H9 (cell line): ENCODE measurements around the gene OR7C1. TPM values are rescaled to one million over a fixed set of nuclear protein-coding genes. Genes with fewer than 3 reads are reported as not detected.

ENCODE experiments used
- DNase-seq: peaks from one replicate; pipeline ENCODE4 v3.0.0-alpha.2; 2017
- H2AFZ ChIP-seq: one replicate; pipeline ENCODE4 v1.6.1; 2013; ENCODE audit warnings: mild to moderate bottlenecking, low read length, control low read depth, moderate library complexity
- H2AK5ac ChIP-seq: 2 replicates; pipeline ENCODE4 v1.6.1; 2013; ENCODE audit warnings: low read length, control low read depth, mixed read lengths; ENCODE audit not compliant: insufficient read length
- H2BK120ac ChIP-seq: one replicate; pipeline ENCODE4 v1.6.1; 2013; ENCODE audit warnings: low read depth, mild to moderate bottlenecking, low read length, control low read depth, inconsistent platforms; ENCODE audit not compliant: poor library complexity, severe bottlenecking
- H2BK12ac ChIP-seq: 2 replicates; pipeline ENCODE4 v1.6.1; 2013; ENCODE audit warnings: low read length, control low read depth, mixed read lengths, low read depth; ENCODE audit not compliant: insufficient read length
- H2BK15ac ChIP-seq: 2 replicates; pipeline ENCODE4 v1.6.1; 2013; ENCODE audit warnings: low read depth, low read length, control low read depth
- H2BK20ac ChIP-seq: one replicate; pipeline ENCODE4 v1.6.1; 2013; ENCODE audit warnings: low read depth, mild to moderate bottlenecking, low read length, control low read depth, inconsistent platforms; ENCODE audit not compliant: poor library complexity, severe bottlenecking
- H2BK5ac ChIP-seq: 2 replicates; pipeline ENCODE4 v1.6.1; 2013; ENCODE audit warnings: low read length, control low read depth, mixed read lengths; ENCODE audit not compliant: insufficient read length
- H3K14ac ChIP-seq: 2 replicates; pipeline ENCODE4 v1.6.1; 2013; ENCODE audit warnings: low read length, control low read depth; ENCODE audit not compliant: insufficient read depth
- H3K18ac ChIP-seq: 2 replicates; pipeline ENCODE4 v1.6.1; 2013; ENCODE audit warnings: low read depth, mild to moderate bottlenecking, mixed read lengths, low read length, control low read depth; ENCODE audit not compliant: insufficient read length
- H3K23ac ChIP-seq: 2 replicates; pipeline ENCODE4 v1.6.1; 2013; ENCODE audit warnings: low read length, control low read depth, mixed read lengths, low read depth; ENCODE audit not compliant: insufficient read length
- H3K23me2 ChIP-seq: 2 replicates; pipeline ENCODE4 v1.6.1; 2013; ENCODE audit warnings: low read depth, mild to moderate bottlenecking, mixed read lengths, low read length, control low read depth; ENCODE audit not compliant: insufficient read length, poor library complexity, severe bottlenecking
- H3K27ac ChIP-seq: 2 replicates; pipeline ENCODE4 v1.5.1; 2013; ENCODE audit warnings: low read length, control low read depth, mixed read lengths, low read depth; ENCODE audit not compliant: insufficient read length
- H3K27me3 ChIP-seq: 2 replicates; pipeline ENCODE4 v1.6.1; 2013; ENCODE audit warnings: low read length, control low read depth, inconsistent platforms; ENCODE audit not compliant: insufficient read depth
- H3K4ac ChIP-seq: 2 replicates; pipeline ENCODE4 v1.6.1; 2013; ENCODE audit warnings: low read depth, mild to moderate bottlenecking, control low read depth, inconsistent platforms, low read length, moderate library complexity
- H3K4me1 ChIP-seq: 2 replicates; pipeline ENCODE4 v1.6.1; 2013; ENCODE audit warnings: low read length, control low read depth, inconsistent platforms; ENCODE audit not compliant: insufficient read depth
- H3K4me2 ChIP-seq: 2 replicates; pipeline ENCODE4 v1.6.1; 2013; ENCODE audit warnings: low read length, control low read depth, mixed read lengths; ENCODE audit not compliant: insufficient read length, insufficient read depth
- H3K56ac ChIP-seq: 2 replicates; pipeline ENCODE4 v1.6.1; 2013; ENCODE audit warnings: low read depth, mild to moderate bottlenecking, mixed read lengths, low read length, control low read depth; ENCODE audit not compliant: insufficient read length
- H3K79me1 ChIP-seq: 2 replicates; pipeline ENCODE4 v1.6.1; 2013; ENCODE audit warnings: low read depth, mild to moderate bottlenecking, moderate library complexity, low read length, control low read depth, inconsistent platforms; ENCODE audit not compliant: insufficient read depth, poor library complexity, severe bottlenecking
- H3K79me2 ChIP-seq: 2 replicates; pipeline ENCODE4 v1.6.1; 2013; ENCODE audit warnings: low read length, control low read depth, inconsistent platforms; ENCODE audit not compliant: insufficient read depth
- H3K9ac ChIP-seq: 2 replicates; pipeline ENCODE4 v1.6.1; 2013; ENCODE audit warnings: low read length, control low read depth, mixed read lengths; ENCODE audit not compliant: insufficient read length; ENCODE audit errors: extremely low read depth
- H3K9me3 ChIP-seq: one replicate; pipeline ENCODE4 v1.6.1; 2013; ENCODE audit warnings: low read depth, low read length, inconsistent platforms; ENCODE audit not compliant: control insufficient read depth
- H3T11ph ChIP-seq: one replicate; pipeline ENCODE4 v1.6.1; 2013; ENCODE audit warnings: mild to moderate bottlenecking, low read length, control low read depth, inconsistent platforms
- H4K20me1 ChIP-seq: one replicate; pipeline ENCODE4 v1.6.1; 2013; ENCODE audit not compliant: control insufficient read depth, insufficient read length, insufficient read depth
- H4K5ac ChIP-seq: 2 replicates; pipeline ENCODE4 v1.6.1; 2013; ENCODE audit warnings: low read depth, mild to moderate bottlenecking, mixed read lengths, low read length, control low read depth; ENCODE audit not compliant: insufficient read length
- H4K8ac ChIP-seq: replicated peaks from 2 replicates; pipeline ENCODE4 v1.6.1; 2013; ENCODE audit warnings: low read length, control low read depth, mixed read lengths, low read depth; ENCODE audit not compliant: insufficient read length
- H4K91ac ChIP-seq: 2 replicates; pipeline ENCODE4 v1.6.1; 2013; ENCODE audit warnings: low read depth, mild to moderate bottlenecking, moderate library complexity, mixed read lengths, low read length, control low read depth; ENCODE audit not compliant: insufficient read length
- H3K27ac Mint-ChIP-seq, 3 experiments: 2 replicates in 2 of 3; 3 replicates in 1 of 3; pipeline ENCODE4 v1.8.0; 2020 to 2021; ENCODE audit warnings: mixed read lengths in 3 of 3, mild to moderate bottlenecking in 1 of 3, moderate library complexity in 1 of 3
- H3K27me3 Mint-ChIP-seq: 2 replicates; pipeline ENCODE4 v1.8.0; 2021; ENCODE audit warnings: low read depth, mild to moderate bottlenecking, moderate library complexity, mixed read lengths
- H3K36me3 Mint-ChIP-seq, 3 experiments: 2 replicates in 2 of 3; 3 replicates in 1 of 3; pipeline ENCODE4 v1.8.0; 2020 to 2021; ENCODE audit warnings: low read depth in 3 of 3, mixed read lengths in 3 of 3; ENCODE audit not compliant: insufficient read depth in 1 of 3
- H3K4me1 Mint-ChIP-seq, 2 experiments: 2 replicates each; pipeline ENCODE4 v1.8.0; 2020; ENCODE audit warnings: mixed read lengths in 2 of 2
- H3K4me3 Mint-ChIP-seq, 2 experiments: 2 replicates in 1 of 2; 3 replicates in 1 of 2; pipeline ENCODE4 v1.8.0; 2020 to 2021; ENCODE audit warnings: mild to moderate bottlenecking in 2 of 2, mixed read lengths in 2 of 2, moderate library complexity in 1 of 2
- H3K9me3 Mint-ChIP-seq, 2 experiments: 2 replicates in 1 of 2; 3 replicates in 1 of 2; pipeline ENCODE4 v1.8.0; 2020; ENCODE audit warnings: mild to moderate bottlenecking in 2 of 2, mixed read lengths in 2 of 2, moderate library complexity in 1 of 2
- CTCF ChIP-seq: fragments of 200-600 bp; sonication (generic); conservative IDR thresholded peaks from 3 replicates; pipeline ENCODE4 v1.8.0; 2021; ENCODE audit warnings: antibody characterized with exemption, mild to moderate bottlenecking
- WGBS: extraction: QIAGEN DNeasy Blood & Tissue Kit; methylation state at CpG from one replicate; pipeline ENCODE4 v1.1.7; 2013; ENCODE audit warnings: missing lambda C conversion rate, low lambda C conversion rate, mixed read lengths; ENCODE audit not compliant: insufficient read length; ENCODE audit errors: extremely low coverage; 5-methylcytosine and 5-hydroxymethylcytosine counted together
- total RNA-seq: library from RNA; stranded (reverse); gene quantifications from 2 replicates; pipeline ENCODE4 v1.2.1, GENCODE V29; 2021

The OR7C1 gene
- total RNA-seq, 1 experiment from 2014 or later: not detected

GRCh38 chr19:14796021-14796420, 39.0 kb downstream of the OR7C1 start:
- no peak overlapping the region for H2BK120ac ChIP-seq
- H3K14ac ChIP-seq: no peak overlapping the region
- no peak overlapping the region for H2BK20ac ChIP-seq
- Mint-ChIP-seq H3K4me3 (no peak overlapping the region), H3K27ac (no peak overlapping the region), H3K36me3 (peaks cover 0 to 9% (median 3%) of the 10 kb centered on the region in 3 experiments; a peak in 3 of 7 replicates), H3K4me1 (no peaks in the 10 kb centered on the region), H3K27me3 (no peaks in the 10 kb centered on the region; the same call in 1 of the 2 replicates), H3K9me3 (peaks cover 28 to 86% of the 10 kb centered on the region in 2 experiments)
- H3K18ac ChIP-seq: no peak overlapping the region
- H2AK5ac ChIP-seq: no peak overlapping the region
- no peaks in the 10 kb centered on the region for H3K27me3 ChIP-seq
- H3K23me2 ChIP-seq: no peaks in the 10 kb centered on the region
- H3K9me3 ChIP-seq: no peaks in the 10 kb centered on the region
- H3K9ac ChIP-seq: no peak overlapping the region
- H4K20me1 ChIP-seq: no peaks in the 10 kb centered on the region
- H3K23ac ChIP-seq: no peak overlapping the region
- WGBS: no CpG with 5 or more reads among the region's 11 CpGs
- no peak overlapping the region for H4K8ac ChIP-seq
- no peak for DNase-seq
- no peak overlapping the region for H2BK12ac ChIP-seq
- H3K79me2 ChIP-seq: no peaks in the 10 kb centered on the region
- no peak overlapping the region for H3K27ac ChIP-seq
- no peak overlapping the region for H4K91ac ChIP-seq
- H2BK15ac ChIP-seq: no peak overlapping the region
- H2AFZ ChIP-seq: no peak overlapping the region
- H4K5ac ChIP-seq: no peak overlapping the region
- H3K4me2 ChIP-seq: no peak overlapping the region
- no peak overlapping the region for H2BK5ac ChIP-seq
- no peak overlapping the region for H3T11ph ChIP-seq
- no peaks in the 10 kb centered on the region for H3K4me1 ChIP-seq
- H3K4ac ChIP-seq: no peak overlapping the region
- no peak for TF ChIP-seq CTCF
- H3K56ac ChIP-seq: no peak overlapping the region
- H3K79me1 ChIP-seq: no peaks in the 10 kb centered on the region
